Upper lobe of left lung (tissue), 6 donors: Measurements from ENCODE around the gene KCNQ1OT1. TPM values are rescaled to one million over a fixed set of nuclear protein-coding genes. Genes with fewer than 3 reads are reported as not detected.

Source experiments
- ATAC-seq, 2 donors: fragments of 200-7000 bp; cut with Tn5 transposase; one replicate each; pipeline ENCODE4 v1.9.1; 2022; ENCODE audit warnings: mild to moderate bottlenecking in 2 of 2, moderate library complexity in 2 of 2; ENCODE audit not compliant: low FRiP score in 2 of 2
- DNase-seq, 2 donors: peaks; one replicate each; pipeline ENCODE4 v3.0.0-alpha.2; 2019 to 2020
- H3K27ac ChIP-seq, 4 donors: fragments of 200-600 bp; sonication (generic); one replicate each; pipeline ENCODE4 v1.5.1; 2016 to 2019
- H3K27me3 ChIP-seq, 4 donors: fragments of 200-600 bp; sonication (generic); one replicate each; pipeline ENCODE4 v1.5.1; 2017 to 2019
- H3K36me3 ChIP-seq, 4 donors: fragments of 200-600 bp; sonication (generic); one replicate each; pipeline ENCODE4 v1.5.1; 2016 to 2019
- H3K4me1 ChIP-seq, 4 donors: fragments of 200-600 bp; sonication (generic); one replicate each; pipeline ENCODE4 v1.5.1; 2018 to 2019
- H3K4me3 ChIP-seq, 4 donors: fragments of 200-600 bp; sonication (generic); one replicate each; pipeline ENCODE4 v1.5.1; 2017 to 2019; ENCODE audit warnings: mild to moderate bottlenecking in 2 of 4, moderate library complexity in 1 of 4
- H3K9me3 ChIP-seq, 4 donors: fragments of 200-600 bp; sonication (generic); one replicate each; pipeline ENCODE4 v1.5.1; 2018 to 2019
- EP300 ChIP-seq, 4 donors: sonication (generic); formaldehyde crosslinking; IDR thresholded peaks; one replicate each; pipeline ENCODE4 v1.5.1; 2017; ENCODE audit warnings: antibody characterized with exemption in 4 of 4, control low read depth in 2 of 4
- POLR2A ChIP-seq, 4 donors: fragments of 450-650 bp; IDR thresholded peaks; one replicate each; pipeline ENCODE4 v1.5.1; 2016 to 2017; ENCODE audit warnings: antibody characterized with exemption in 4 of 4, mild to moderate bottlenecking in 2 of 4
- POLR2AphosphoS5 ChIP-seq, 2 donors: sonication (generic); formaldehyde crosslinking; IDR thresholded peaks; one replicate each; pipeline ENCODE4 v1.5.1; 2017; ENCODE audit warnings: antibody characterized with exemption in 2 of 2
- WGBS, 2 donors: methylation state at CpG; one replicate each; pipeline ENCODE4 v1.1.5; 2017 to 2018; 5-methylcytosine and 5-hydroxymethylcytosine counted together
- total RNA-seq, 6 donors: library from RNA; depleted of rRNA in 4 of 6; stranded (reverse); fragments of >200 nt in 4 of 6; gene quantifications; one replicate each; pipeline versions ENCODE4 v1.1.0 to v1.2.1, GENCODE V29; 2016 to 2021
- TF ChIP-seq, protein P1 (sequence below), 6 experiments: fragments of 450-650 bp in 4 of 6; fragments of 200-600 bp in 2 of 6; sonication (generic) in 2 of 6; IDR thresholded peaks; one replicate each; pipeline ENCODE4 v1.5.1; 2016 to 2019; ENCODE audit warnings: antibody characterized with exemption in 6 of 6
- donor health status: DM: no; HTN: no; CAD: no; lungs with moderate emphysema.
- donor health status: DM: no; HTN: yes; CAD: no; lungs with severe emphysema.

Gene KCNQ1OT1
- total RNA-seq, 6 donors from 2014 or later, result 1.1 to 6.3 (median 4.1) TPM

DNA sequence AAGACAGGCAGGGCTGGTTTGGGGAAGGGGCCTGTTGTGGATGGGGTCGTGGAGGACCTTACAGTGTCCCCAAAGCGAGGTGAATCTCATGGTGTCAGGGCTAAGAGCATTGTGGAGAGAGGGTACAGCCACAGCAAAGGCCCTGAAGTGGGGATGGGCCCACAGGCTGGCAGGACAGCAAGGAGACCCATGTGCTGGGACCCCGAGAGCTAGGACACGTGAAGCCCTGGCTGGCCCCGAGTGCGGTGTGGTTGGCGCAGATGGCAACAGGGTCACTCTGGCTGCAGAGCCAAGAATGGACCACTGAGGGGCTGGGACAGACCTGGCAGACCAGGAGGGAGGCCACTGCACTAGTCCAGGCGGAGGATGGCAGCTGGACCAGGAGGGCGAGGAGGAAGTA lies 30.0 kb upstream of the KCNQ1OT1 start:
- Histone ChIP-seq H3K4me3 (no peak overlapping the region), H3K27ac (no peak overlapping the region), H3K36me3 (no peaks in the 10 kb centered on the region), H3K9me3 (no peaks in the 10 kb centered on the region), H3K27me3 (no peaks in the 10 kb centered on the region), H3K4me1 (peaks cover 0 to 3% (median 0%) of the 10 kb centered on the region in 4 donors)
- WGBS, 2 donors, result 92 to 93% methylated on average over 9 of the region's 9 CpGs
- DNase-seq, result peak in 1 of 2 donors; percentile 54
- no peak for TF ChIP-seq EP300 (IDR thresholded peaks at IDR 0.05)
- TF ChIP-seq, protein P1, sequence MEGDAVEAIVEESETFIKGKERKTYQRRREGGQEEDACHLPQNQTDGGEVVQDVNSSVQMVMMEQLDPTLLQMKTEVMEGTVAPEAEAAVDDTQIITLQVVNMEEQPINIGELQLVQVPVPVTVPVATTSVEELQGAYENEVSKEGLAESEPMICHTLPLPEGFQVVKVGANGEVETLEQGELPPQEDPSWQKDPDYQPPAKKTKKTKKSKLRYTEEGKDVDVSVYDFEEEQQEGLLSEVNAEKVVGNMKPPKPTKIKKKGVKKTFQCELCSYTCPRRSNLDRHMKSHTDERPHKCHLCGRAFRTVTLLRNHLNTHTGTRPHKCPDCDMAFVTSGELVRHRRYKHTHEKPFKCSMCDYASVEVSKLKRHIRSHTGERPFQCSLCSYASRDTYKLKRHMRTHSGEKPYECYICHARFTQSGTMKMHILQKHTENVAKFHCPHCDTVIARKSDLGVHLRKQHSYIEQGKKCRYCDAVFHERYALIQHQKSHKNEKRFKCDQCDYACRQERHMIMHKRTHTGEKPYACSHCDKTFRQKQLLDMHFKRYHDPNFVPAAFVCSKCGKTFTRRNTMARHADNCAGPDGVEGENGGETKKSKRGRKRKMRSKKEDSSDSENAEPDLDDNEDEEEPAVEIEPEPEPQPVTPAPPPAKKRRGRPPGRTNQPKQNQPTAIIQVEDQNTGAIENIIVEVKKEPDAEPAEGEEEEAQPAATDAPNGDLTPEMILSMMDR (IDR thresholded peaks at IDR 0.05), result no peak
- TF ChIP-seq POLR2A (IDR thresholded peaks at IDR 0.05), result no peak
- no peak for TF ChIP-seq POLR2AphosphoS5 (IDR thresholded peaks at IDR 0.05)
- ATAC-seq, result no peak

DNA sequence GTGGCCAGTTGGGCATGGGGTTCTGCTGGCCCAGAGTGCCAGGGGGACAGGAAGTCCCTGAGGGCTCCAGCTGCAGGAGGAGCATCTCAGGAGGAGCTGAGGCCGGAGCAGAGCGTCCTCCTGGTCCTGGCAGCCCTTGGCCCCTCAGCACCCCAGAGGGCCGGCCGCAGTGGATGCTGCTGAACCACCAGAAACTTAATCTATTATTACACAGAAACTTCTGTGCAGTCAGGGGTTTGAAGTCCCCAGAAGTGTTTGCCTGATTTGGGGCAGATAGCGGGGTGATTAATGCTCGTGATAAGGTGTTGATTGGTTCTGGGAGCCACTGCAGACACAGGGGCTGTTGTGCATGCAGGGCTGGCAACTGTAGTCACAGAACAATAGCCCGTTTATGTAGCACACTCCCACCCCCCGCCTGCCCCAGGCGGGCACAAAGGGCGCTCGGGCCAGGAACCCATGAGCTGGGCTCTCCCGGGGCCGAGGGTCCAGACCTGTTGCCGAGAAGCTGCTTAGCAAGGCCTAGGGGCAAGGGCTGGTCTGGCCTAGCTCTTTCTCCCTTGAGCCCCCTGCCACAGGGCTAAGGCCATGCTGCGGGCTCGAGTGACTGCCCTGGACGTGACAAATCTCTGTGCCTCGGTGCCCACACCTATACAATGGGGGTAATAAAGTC lies 29.0 kb upstream of the KCNQ1OT1 start:
- no peak for ATAC-seq
- no peaks in the 10 kb centered on the region for H3K27me3 ChIP-seq
- DNase-seq, result peak in 1 of 2 donors; percentile 75
- H3K9me3 ChIP-seq, result no peaks in the 10 kb centered on the region
- peaks cover 0 to 3% (median 0%) of the 10 kb centered on the region in 4 donors for H3K4me1 ChIP-seq
- no peak for TF ChIP-seq POLR2AphosphoS5 (IDR thresholded peaks at IDR 0.05)
- TF ChIP-seq POLR2A (IDR thresholded peaks at IDR 0.05), result no peak
- no peak for TF ChIP-seq EP300 (IDR thresholded peaks at IDR 0.05)
- TF ChIP-seq, protein P1 (IDR thresholded peaks at IDR 0.05), result no peak
- H3K27ac ChIP-seq, result no peak overlapping the region
- no peak overlapping the region for H3K4me3 ChIP-seq
- WGBS, 2 donors, result 79 to 89% methylated on average over 6 to 15 of the region's 18 CpGs
- H3K36me3 ChIP-seq, result no peaks in the 10 kb centered on the region

DNA sequence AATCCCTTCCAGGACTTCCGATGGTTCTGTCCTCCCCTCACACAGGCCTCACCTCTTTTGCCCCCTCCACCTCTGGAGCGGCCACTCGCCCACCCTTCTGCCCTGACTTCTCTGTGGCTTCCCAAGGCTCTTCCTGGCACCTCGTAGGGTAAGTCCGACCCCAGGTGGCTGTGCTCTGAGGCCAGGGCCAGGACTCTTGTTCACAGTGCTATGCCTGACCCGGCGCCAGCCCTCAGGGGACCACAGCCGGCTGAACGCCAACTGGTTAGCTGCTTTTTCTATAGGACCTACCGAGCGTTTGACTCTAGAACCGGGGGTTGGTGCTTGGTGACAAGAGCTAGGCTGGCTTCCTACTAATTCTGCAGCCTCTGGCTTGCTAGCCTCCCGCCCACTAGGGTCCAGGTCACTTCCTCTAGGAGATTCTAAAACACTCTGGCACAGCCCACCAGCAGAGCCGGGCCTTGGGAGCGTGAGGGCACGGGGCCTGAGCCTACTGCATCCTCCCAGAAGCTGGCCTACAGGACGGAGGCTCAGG lies 28.4 kb upstream of the KCNQ1OT1 start:
- Histone ChIP-seq H3K27ac (no peak overlapping the region), H3K27me3 (no peaks in the 10 kb centered on the region), H3K36me3 (no peaks in the 10 kb centered on the region), H3K4me3 (no peak overlapping the region), H3K4me1 (peaks cover 0 to 3% (median 0%) of the 10 kb centered on the region in 4 donors), H3K9me3 (no peaks in the 10 kb centered on the region)
- 85 to 91% methylated on average over 13 to 15 of the region's 17 CpGs for WGBS, 2 donors
- TF ChIP-seq POLR2A (IDR thresholded peaks at IDR 0.05) (no peak), EP300 (IDR thresholded peaks at IDR 0.05) (no peak), POLR2AphosphoS5 (IDR thresholded peaks at IDR 0.05) (no peak)
- TF ChIP-seq, protein P1 (IDR thresholded peaks at IDR 0.05), result no peak
- no peak for ATAC-seq
- peak in 1 of 2 donors; percentile 50 for DNase-seq

DNA sequence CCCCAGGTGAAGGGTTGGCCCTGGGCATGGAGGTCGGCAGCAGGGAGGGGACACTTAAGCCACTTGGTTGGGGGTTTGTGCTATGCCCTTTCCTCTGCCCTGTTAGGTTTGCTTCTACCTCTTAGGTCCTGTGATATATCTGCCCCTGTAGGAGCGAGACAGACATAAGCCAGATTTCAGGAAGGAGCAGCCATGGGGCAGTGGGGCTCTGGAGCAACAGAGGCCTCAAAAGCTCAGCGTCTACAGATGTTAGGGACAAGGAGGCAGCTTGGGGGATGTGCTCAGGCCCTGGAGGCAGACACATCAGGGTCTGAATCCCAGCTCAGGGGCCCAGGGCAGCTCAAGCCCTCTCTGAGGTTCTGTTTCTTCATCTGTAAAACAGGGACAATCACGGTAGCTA lies 27.2 kb upstream of the KCNQ1OT1 start:
- TF ChIP-seq POLR2AphosphoS5 (IDR thresholded peaks at IDR 0.05) (no peak), POLR2A (IDR thresholded peaks at IDR 0.05) (no peak), EP300 (IDR thresholded peaks at IDR 0.05) (no peak)
- TF ChIP-seq, protein P1 (IDR thresholded peaks at IDR 0.05), result no peak
- ATAC-seq (no peak), DNase-seq (no peak)
- WGBS, 2 donors, result 89 to 100% methylated on average over 3 to 4 of the region's 4 CpGs
- H3K27ac ChIP-seq, result no peak overlapping the region
- H3K27me3 ChIP-seq, result no peaks in the 10 kb centered on the region
- H3K36me3 ChIP-seq, result no peaks in the 10 kb centered on the region
- H3K4me3 ChIP-seq, result no peak overlapping the region
- no peaks in the 10 kb centered on the region for H3K9me3 ChIP-seq
- H3K4me1 ChIP-seq, result peaks cover 0 to 3% (median 0%) of the 10 kb centered on the region in 4 donors
